Ishikawa (cell line): Measurements from ENCODE around the gene PRDM16.

Source experiments
- CEBPB ChIP-seq: IDR thresholded peaks from 2 replicates; pipeline ENCODE4 v1.6.1; 2012
- CREB1 ChIP-seq: IDR thresholded peaks from 2 replicates; pipeline ENCODE4 v1.6.1; 2012; ENCODE audit warnings: low read depth
- EGR1 ChIP-seq: IDR thresholded peaks from 2 replicates; pipeline ENCODE4 v1.6.1; 2012
- EP300 ChIP-seq: IDR thresholded peaks from 2 replicates; pipeline ENCODE4 v1.6.1; 2012; ENCODE audit warnings: borderline replicate concordance
- FOXM1 ChIP-seq: IDR thresholded peaks from 2 replicates; pipeline ENCODE4 v1.6.1; 2012; ENCODE audit warnings: low read depth, borderline replicate concordance
- MAX ChIP-seq: IDR thresholded peaks from 2 replicates; pipeline ENCODE4 v1.6.1; 2012
- NFIC ChIP-seq: IDR thresholded peaks from 2 replicates; pipeline ENCODE4 v1.6.1; 2012
- RAD21 ChIP-seq: IDR thresholded peaks from 2 replicates; pipeline ENCODE4 v1.6.1; 2012; ENCODE audit warnings: low read depth
- REST ChIP-seq: IDR thresholded peaks from 2 replicates; pipeline ENCODE4 v1.6.1; 2012; ENCODE audit warnings: low read depth, mild to moderate bottlenecking
- TAF1 ChIP-seq: IDR thresholded peaks from 2 replicates; pipeline ENCODE4 v1.6.1; 2012; ENCODE audit warnings: low read depth, mild to moderate bottlenecking
- TCF12 ChIP-seq: IDR thresholded peaks from 2 replicates; pipeline ENCODE4 v1.6.1; 2012; ENCODE audit warnings: low read depth
- TEAD4 ChIP-seq: IDR thresholded peaks from 2 replicates; pipeline ENCODE4 v1.6.1; 2012
- USF1 ChIP-seq: IDR thresholded peaks from 2 replicates; pipeline ENCODE4 v1.6.1; 2012
- YY1 ChIP-seq: IDR thresholded peaks from 2 replicates; pipeline ENCODE4 v1.6.1; 2012; ENCODE audit warnings: low read depth
- ZBTB7A ChIP-seq: IDR thresholded peaks from 2 replicates; pipeline ENCODE4 v1.6.1; 2012; ENCODE audit warnings: low read depth

Gene PRDM16

GRCh38 chr1:3355089-3355488 is 286.1 kb downstream of the PRDM16 start:
- TF ChIP-seq ZBTB7A, result no peak
- no peak for TF ChIP-seq USF1
- TF ChIP-seq CEBPB, result no peak
- no peak for TF ChIP-seq RAD21
- no peak for TF ChIP-seq MAX
- no peak for TF ChIP-seq TAF1
- no peak for TF ChIP-seq EGR1
- TF ChIP-seq CREB1, result no peak
- no peak for TF ChIP-seq TCF12
- TF ChIP-seq REST, result no peak
- TF ChIP-seq FOXM1, result no peak
- no peak for TF ChIP-seq NFIC
- TF ChIP-seq TEAD4, result no peak
- TF ChIP-seq EP300, result no peak
- TF ChIP-seq YY1, result no peak

GRCh38 chr1:3355894-3356826 is 287.2 kb downstream of the PRDM16 start:
- TF ChIP-seq CREB1 (no peak), TCF12 (no peak), RAD21 (no peak), MAX (no peak), TEAD4 (no peak), CEBPB (no peak), EP300 (no peak), NFIC (no peak), TAF1 (no peak), YY1 (no peak)

GRCh38 chr1:3356827-3357460 is 287.9 kb downstream of the PRDM16 start:
- TF ChIP-seq REST, result no peak

GRCh38 chr1:3357526-3358297 is 288.7 kb downstream of the PRDM16 start:
- TF ChIP-seq CEBPB, result no peak
- TF ChIP-seq MAX, result no peak

GRCh38 chr1:3359351-3359750 is 290.3 kb downstream of the PRDM16 start:
- no peak for TF ChIP-seq EGR1
- no peak for TF ChIP-seq YY1
- no peak for TF ChIP-seq CREB1
- TF ChIP-seq MAX, result no peak
- TF ChIP-seq NFIC, result no peak
- no peak for TF ChIP-seq EP300
- no peak for TF ChIP-seq CEBPB
- no peak for TF ChIP-seq TAF1
- no peak for TF ChIP-seq ZBTB7A
- no peak for TF ChIP-seq RAD21
- TF ChIP-seq REST, result no peak
- TF ChIP-seq TCF12, result no peak
- no peak for TF ChIP-seq USF1
- no peak for TF ChIP-seq TEAD4
- no peak for TF ChIP-seq FOXM1
